ENCODE data around the gene DAO.

The DAO gene

DNA sequence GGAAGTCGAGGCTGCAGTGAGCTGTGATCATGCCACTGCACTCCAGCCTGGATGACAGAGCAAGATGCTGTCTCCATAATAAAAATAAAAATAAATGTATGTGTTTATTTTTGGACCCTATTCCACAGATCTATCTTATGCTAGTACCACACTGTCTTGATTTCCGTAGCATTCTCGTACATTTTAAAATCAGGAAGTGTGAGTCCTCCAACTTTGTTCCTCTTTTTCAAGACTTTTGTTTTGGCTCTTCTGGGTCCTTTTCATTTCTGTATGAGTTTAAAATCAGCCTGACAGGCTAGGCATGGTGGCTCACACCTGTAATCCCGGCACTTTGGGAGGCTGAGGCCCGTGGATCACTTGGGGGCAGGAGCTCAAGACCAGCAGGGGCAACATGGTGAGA is 25.8 kb downstream of the DAO start:
- no peak for DNase-seq (ENCODE audit: low read depth, low spot score)
- TF ChIP-seq, protein P1, sequence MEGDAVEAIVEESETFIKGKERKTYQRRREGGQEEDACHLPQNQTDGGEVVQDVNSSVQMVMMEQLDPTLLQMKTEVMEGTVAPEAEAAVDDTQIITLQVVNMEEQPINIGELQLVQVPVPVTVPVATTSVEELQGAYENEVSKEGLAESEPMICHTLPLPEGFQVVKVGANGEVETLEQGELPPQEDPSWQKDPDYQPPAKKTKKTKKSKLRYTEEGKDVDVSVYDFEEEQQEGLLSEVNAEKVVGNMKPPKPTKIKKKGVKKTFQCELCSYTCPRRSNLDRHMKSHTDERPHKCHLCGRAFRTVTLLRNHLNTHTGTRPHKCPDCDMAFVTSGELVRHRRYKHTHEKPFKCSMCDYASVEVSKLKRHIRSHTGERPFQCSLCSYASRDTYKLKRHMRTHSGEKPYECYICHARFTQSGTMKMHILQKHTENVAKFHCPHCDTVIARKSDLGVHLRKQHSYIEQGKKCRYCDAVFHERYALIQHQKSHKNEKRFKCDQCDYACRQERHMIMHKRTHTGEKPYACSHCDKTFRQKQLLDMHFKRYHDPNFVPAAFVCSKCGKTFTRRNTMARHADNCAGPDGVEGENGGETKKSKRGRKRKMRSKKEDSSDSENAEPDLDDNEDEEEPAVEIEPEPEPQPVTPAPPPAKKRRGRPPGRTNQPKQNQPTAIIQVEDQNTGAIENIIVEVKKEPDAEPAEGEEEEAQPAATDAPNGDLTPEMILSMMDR (IDR thresholded peaks at IDR 0.05; ENCODE audit: insufficient read depth, low read length, missing control alignments) = no peak
- no peak overlapping the region for H3K4me3 ChIP-seq (ENCODE audit: low read depth, low read length)
- ChIA-PET CTCF (interaction anchor here (1.1 kb wide), 1 partner anchor 12 kb away, joined by 3 read pairs; no protein-coding TSS in a partner anchor), POLR2A (no interaction called here)

DNA sequence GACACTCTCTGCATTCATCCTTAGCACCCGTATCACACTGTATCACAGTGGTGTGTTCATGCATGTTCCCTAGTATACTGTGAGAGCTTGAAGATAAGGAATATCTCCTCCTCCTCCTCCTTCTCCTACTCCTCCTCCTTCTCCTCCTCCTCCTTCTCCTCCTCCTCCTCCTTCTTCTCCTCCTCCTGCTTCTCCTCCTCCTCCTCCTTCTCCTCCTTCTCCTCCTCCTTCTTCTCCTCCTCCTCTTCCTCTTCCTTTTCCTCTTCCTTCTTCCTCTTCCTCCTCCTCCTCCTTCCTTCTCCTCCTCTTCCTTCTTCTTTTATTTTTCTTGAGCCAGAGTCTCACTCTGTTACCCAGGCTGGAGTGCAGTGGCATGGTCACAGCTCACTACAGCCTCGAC is 27.1 kb downstream of the DAO start:
- no peak overlapping the region for H3K4me3 ChIP-seq (ENCODE audit: low read depth, low read length)
- ChIA-PET POLR2A (no interaction called here), CTCF (interaction anchor here (1.1 kb wide), 1 partner anchor 13 kb away, joined by 3 read pairs; no protein-coding TSS in a partner anchor)
- TF ChIP-seq, protein P1 (IDR thresholded peaks at IDR 0.05; ENCODE audit: insufficient read depth, low read length, missing control alignments) = no peak
- DNase-seq (ENCODE audit: low read depth, low spot score) = no peak

DNA sequence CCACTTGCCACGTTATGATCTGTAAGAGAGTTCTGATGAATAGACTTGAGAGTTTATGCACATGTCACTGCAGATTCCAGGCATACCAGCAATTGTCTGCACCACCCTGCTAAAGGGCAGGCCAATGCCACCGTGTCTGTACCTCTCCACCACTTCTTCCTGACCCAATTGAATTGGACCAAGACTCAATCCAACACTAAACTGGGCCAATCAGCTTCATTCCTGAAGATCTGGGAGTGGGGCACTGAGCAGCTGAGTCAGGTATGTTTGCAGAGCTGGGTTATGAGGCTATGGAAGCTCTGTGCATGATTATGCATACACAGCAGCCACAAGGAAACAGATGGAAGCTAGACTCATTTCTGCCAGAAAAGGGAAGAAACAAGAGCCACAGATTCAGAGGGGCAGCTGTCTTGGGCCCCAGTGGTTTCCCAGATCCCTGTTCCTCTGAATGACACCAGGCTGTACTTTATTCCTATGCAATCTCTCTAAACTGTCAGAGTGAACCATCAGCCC is 28.0 kb downstream of the DAO start:
- POLR2A ChIA-PET = no interaction called here
- CTCF ChIA-PET = interaction anchor here (1.1 to 2.0 kb wide), 2 partner anchors 24 to 43 kb away, joined by 5 to 8 read pairs; no protein-coding TSS in a partner anchor

DNA sequence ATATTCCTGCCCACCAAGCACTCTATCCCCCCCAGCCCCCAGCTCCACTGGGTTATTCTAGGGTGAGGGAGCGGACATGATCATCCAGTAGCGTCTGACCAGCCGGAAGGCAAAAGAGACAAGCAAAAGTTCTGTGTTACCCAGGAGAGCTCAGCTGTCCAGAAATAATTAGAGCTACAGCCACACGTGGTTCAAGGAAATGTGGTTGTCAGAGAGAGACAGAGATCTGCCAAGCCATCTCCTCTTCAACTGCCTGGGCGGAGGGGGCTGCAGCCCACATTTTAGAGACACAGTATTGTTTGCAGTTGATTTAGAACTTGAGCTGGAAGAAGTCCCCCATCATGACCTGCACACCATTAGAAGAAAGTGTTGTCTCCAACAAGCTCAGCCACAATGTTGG is 30.4 kb downstream of the DAO start:
- ChIA-PET POLR2A (no interaction called here), CTCF (no interaction called here)
- no peak overlapping the region for H3K4me3 ChIP-seq (ENCODE audit: low read depth, low read length)
- TF ChIP-seq, protein P1 (IDR thresholded peaks at IDR 0.05; ENCODE audit: insufficient read depth, low read length, missing control alignments) = no peak
- DNase-seq (ENCODE audit: low read depth, low spot score) = no peak

More for the DNA sequence above, 28.0 kb downstream of the DAO start:
- DNase-seq (ENCODE audit: low read depth, low spot score) = no peak
- TF ChIP-seq, protein P1 (IDR thresholded peaks at IDR 0.05; ENCODE audit: insufficient read depth, low read length, missing control alignments) = no peak
- no peak overlapping the region for H3K4me3 ChIP-seq (ENCODE audit: low read depth, low read length)

DNA sequence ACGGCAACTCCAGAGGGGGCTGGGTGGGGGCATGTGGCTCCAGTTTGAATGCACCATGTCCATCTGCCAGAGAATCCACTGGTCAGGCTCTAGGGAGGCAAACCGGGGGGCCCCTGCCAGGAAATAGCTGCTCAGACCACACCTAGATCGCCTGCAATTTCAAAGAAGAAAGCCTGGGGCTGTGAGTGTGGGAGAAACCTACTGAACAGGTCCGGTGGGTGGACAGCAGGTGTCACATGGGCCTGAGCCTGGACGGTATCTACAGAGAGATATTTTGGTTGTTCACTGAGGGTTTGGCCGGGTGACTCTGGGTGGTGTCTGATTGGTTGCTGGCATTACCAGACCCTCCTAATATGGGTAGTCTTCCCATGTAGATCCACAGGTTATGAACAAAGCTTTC is 32.0 kb downstream of the DAO start:
- no peak overlapping the region for H3K4me3 ChIP-seq (ENCODE audit: low read depth, low read length)
- DNase-seq (ENCODE audit: low read depth, low spot score) = no peak
- ChIA-PET CTCF (no interaction called here), POLR2A (no interaction called here)
- TF ChIP-seq, protein P1 (IDR thresholded peaks at IDR 0.05; ENCODE audit: insufficient read depth, low read length, missing control alignments) = no peak

DNA sequence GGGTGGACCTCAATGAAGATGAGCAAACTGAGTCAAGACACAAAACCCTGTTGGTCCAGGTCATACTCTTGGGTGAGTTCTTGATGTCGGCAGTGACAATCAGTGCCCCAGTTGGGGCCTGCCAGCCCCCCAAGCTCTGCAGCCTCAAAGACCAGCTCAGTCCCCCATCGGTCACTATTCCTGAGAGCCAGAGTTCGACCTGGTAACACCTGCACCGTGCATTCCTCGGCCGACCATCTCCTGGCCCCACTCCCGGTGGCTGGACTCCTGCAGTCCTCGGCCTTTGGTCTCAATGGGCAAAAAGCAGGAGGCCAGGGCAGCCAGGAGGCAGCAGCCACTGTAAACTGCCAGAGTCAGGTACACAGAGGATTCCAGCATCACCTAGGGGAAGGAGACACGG is 32.5 kb downstream of the DAO start:
- no peak overlapping the region for H3K4me3 ChIP-seq (ENCODE audit: low read depth, low read length)
- CTCF ChIA-PET = no interaction called here
- TF ChIP-seq, protein P1 (IDR thresholded peaks at IDR 0.05; ENCODE audit: insufficient read depth, low read length, missing control alignments) = no peak
- no peak for DNase-seq (ENCODE audit: low read depth, low spot score)
- POLR2A ChIA-PET = no interaction called here

All from AG04449 (cell line).